ENCODE measurements around the gene GCH1. TPM values are rescaled to one million over a fixed set of nuclear protein-coding genes. Genes with fewer than 3 reads are reported as not detected.
"Not testable (repeated sequence)": the region's sequence is repeated elsewhere in the genome, so short reads cannot be mapped to it uniquely, and the experiment has no call there.

Gene GCH1
- total RNA-seq, 2 donors from 2014 or later: 2.1 to 5.5 TPM

DNA sequence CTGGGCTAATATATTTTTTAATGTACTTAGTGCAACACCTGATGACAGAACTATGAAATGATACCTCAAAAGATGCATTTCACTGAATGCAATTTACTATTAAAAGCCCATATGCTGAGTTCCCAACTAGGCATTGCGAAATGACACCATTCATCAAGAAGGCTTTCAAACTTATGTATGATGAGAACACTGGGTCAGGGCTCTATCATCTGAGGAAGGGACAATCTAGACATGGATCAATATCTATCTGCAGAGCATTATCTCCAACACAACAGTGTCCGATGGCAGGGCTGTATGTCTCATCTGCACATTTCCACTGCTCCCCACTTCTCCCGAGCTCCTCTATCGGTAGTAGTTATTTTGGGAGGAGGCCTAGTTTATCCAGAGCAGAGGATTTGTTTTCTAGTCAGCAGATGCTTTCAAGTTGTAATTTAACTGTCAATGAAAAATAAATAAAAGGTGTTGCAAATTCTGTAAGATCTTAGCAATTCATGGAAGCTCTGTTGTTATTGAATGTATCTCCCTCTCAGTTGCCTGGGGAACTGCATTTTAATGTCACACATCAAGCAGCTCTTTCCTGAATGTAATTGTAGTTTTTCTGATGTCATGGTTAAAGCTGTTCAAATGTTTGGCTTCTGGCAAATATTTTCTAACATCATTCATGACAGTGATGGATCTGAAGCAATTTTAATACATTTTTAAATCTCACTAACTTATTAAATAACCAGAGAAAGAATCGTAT lies 7.4 kb upstream of the GCH1 start:
- no peak for DNase-seq
- intact Hi-C loops (cut with DNase I): no loop called here
- no peak for ATAC-seq

DNA sequence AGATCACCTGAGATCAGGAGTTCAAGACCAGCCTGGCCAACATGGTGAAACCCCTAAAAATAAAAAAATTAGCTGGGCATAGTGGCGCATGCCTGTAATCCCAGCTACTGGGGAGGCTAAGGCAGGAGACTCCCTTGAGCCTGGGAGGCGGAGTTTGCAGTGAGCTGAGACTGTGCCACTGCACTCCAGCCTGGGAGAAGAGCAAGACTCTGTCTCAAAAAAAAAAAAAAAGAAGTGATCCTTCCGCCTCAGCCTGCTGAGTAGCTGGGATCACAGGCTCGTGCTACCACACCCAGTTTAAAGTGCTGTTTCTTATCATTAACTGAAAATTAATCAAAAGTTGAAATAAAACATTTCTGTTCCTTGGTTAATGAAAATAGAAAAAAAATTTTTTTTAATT lies 6.3 kb upstream of the GCH1 start:
- ATAC-seq; DNase-seq; intact Hi-C loops (cut with DNase I): not testable (repeated sequence)

DNA sequence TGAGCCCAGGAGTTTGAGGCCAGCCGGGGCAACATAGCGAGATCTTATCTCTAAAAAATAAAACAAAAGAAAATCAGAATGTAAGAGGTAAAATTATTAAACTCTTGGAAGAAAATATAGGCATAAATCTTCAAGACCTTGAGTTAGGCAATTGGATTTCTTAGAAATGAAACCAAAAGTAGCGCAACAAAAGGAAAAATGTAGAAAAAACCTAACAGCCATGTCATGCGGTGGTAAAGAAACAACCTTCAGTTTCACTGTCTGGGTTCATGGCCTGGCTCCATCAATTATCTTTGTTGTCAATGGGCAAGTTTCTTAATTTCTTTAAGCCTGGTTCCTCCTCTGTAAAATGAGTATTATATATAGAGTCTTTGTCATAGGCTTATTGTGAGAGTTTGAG lies 5.6 kb upstream of the GCH1 start:
- no peak for ATAC-seq
- intact Hi-C loops (cut with DNase I): no loop called here

DNA sequence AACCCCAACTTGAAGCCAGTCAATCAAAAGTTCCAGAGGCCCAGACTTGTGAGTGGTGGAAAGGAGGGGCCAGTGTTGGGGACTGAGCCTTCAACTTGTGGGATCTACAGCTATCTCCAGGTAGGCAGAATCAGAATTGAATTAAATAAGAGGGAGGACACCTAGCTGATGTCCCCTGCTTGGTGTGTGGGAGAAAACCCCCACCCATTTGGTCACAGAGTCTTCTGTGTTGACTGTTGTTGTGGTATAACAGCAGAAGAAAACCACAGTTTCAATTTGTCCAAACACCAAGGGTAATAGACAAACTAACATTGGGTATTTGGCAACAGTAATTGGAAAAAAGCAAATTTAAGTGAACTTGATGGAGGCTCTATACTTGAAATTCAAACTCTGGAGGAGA lies 3.4 kb upstream of the GCH1 start:
- intact Hi-C loops (cut with DNase I): no loop called here
- no peak for DNase-seq
- no peak for ATAC-seq

More for the DNA sequence above, 5.6 kb upstream of the GCH1 start:
- no peak for DNase-seq

DNA sequence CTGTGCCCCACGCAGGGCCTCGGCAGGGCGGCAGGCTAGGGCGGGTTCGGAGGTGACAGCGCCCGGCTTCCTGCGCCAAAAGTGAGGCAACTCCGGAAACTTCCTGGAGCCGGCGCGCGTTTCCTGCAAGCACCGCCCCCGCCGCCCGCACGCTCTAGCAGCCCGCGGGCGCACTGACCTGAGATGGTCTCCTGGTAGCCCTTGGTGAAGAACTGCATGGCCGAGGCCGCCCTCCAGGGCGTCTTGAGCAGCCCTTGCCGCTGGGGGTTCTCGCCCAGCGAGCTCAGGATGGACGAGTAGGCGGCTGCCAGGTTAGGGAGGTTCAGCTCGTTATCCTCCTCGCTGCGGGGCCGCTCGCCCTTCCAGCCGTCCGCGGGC lies 494 bp downstream of the GCH1 start:
- intact Hi-C loops (cut with DNase I): no loop called here
- DNase-seq (peak; percentile 83), ATAC-seq (peak; percentile 64 to 85)

DNA sequence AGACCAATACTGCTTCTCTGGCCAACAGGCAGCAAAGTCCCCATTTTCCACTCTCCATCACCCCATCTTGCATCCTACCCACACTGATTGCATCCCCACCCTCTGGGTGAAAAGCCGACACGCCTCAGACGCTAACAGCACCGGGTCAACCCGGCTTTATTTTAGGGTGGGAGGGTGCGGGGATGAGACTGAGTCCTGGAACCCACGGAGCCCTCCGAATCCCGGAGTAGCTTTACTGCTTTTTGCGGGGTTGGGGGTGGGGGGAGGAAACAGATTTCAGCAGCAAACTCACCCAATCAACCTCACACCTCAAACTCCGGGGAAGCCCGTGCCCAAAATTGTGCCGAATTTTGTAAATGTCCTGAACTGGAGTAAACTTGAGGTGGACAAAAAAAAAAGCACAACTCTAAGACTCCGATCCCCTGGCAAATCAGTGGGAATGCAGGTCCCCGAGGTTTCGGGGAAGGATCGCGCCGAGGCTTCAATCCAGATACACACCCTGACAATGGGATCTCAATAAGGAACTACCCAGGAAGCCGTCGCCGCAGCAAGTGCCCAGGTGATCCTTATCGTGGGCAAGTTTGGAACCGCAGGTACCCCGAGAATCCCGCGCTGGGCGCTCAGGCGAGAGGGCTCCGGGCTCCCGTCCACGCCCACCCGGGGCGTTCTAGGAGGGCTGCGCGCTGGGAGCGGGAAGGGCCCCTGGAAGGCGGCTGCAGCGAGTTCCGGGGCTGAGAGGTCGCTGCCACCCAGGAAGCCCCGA lies 1.1 kb downstream of the GCH1 start:
- DNase-seq (no peak), ATAC-seq (peak in 1 of 2 donors; percentile 6)
- intact Hi-C loops (cut with DNase I): no loop called here

DNA sequence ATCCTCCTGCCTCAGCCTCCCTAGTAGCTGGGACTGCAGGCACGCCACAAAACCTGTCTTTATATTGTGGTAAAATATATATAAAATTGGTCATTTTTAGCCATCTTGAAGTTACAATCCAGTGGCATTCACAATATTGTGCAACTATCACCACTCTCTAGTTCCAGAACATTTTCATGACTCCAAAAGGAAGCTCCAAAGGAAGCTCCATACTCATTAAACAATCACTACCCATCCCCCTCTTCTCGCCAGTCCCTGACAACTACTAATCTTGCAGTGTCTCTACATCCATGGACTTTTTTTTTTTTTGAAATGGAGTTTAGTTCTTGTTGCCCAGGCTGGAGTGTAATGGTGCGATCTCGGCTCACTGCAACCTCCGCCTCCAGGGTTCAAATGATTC lies 3.1 kb downstream of the GCH1 start:
- intact Hi-C loops (cut with DNase I): no loop called here
- DNase-seq (no peak), ATAC-seq (no peak)

DNA sequence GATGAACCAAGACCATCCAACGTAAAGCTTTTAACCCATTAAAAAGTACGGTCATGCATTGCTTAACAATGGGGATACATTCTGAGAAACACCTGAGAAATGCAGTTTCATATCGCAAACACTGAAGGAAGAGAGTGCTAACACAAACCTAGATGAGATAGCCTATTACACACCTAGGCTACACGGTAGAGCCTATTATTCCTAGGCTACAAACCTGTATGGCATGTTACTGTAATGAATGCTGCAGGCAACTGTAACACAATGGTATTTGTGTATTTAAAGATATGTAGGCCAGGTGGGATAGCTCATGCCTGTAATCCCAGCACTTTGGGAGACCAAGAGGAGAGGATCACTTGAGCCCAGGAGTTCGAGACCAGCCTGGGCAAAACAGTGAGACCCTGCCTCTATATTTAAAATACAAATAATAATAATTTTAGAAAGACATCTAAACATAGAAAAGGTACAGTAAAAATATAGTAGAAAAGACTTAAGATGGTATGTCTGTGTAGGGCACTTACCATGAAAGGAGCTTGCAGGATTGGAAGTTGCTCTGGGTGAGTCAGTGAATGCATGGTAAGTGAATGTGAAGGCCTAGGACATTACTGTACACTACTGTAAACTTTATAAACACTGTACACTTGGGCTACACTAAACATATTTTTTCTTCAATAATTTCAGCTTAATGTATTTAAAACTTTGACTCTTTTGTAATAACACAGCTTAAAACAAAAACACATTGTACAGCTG lies 4.6 kb downstream of the GCH1 start:
- intact Hi-C loops (cut with DNase I); DNase-seq: not testable (repeated sequence)

DNA sequence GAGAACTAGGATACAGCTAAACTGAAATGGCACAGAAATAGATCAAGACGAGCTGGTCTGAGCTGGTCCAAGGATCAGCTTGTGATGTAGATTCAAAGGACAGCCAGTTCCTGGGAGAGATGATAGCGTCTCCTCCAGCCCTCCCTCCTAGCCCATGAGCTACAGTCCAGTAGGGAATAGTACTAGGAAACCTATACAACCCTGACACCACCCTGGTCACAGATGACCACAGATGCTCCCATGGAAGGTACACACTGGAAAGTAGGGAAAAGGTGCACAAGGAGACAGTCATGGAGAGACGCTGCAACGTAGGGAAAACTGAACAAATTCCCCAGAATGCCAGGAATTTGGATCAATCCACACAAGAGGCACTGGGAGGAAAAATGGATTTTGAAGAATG lies 6.9 kb downstream of the GCH1 start:
- no peak for ATAC-seq
- intact Hi-C loops (cut with DNase I): no loop called here
- DNase-seq: no peak

More for the DNA sequence above, 4.6 kb downstream of the GCH1 start:
- ATAC-seq: not testable (repeated sequence)

DNA sequence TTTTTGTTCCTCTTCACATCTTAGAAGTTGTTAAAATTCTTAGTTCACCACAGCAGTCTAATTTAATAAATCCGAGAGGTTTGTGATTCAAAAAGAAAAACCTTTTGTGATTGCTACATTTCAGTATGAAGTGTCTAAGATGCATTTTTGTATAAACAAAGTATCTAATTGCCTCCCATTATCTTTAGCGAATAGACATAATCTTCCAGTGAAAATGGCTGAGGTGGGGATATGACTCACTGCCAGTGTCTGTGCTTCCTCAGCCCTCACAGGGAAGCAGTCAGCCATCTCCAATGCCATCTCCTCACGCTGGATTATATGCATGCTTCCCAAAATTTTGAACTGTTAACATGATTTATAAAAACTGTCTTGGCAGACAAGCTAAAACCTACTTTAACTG lies 7.6 kb downstream of the GCH1 start:
- intact Hi-C loops (cut with DNase I): loop anchor here in 1 of 2 donors (5.0 kb wide), 1 partner anchor 333 kb away; no protein-coding TSS in a partner anchor
- no peak for ATAC-seq
- DNase-seq: no peak

DNA sequence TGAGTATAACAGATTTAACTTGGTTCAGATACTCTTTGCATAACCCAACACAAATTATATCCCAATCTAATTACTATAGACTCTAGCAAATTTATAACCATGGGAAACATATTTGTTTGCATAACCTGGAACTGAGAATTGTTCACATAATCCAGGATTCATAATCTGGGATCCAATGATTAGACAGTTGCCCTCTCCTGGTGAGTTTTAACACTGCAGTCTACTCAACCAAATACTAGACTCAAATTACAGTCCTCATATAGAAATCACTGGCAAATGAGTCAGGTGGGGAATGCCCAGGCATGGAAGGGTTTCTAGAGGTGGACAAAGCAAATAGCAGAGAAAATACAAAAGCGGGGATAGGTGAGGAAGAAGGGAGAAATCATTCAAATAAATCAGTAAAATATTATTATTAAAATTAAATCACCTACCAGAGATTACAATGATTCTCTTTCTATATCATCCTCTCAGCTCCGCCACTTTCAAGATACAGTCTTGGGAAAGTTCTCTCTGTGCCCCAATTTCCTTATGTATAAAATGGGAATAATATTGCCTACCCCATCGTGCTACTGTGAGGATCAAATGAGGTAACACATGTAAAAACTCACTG lies 9.4 kb downstream of the GCH1 start:
- intact Hi-C loops (cut with DNase I): loop anchor here in 1 of 2 donors (5.0 kb wide), 1 partner anchor 331 kb away; no protein-coding TSS in a partner anchor
- ATAC-seq (peak; percentile 53 to 60), DNase-seq (no peak)

DNA sequence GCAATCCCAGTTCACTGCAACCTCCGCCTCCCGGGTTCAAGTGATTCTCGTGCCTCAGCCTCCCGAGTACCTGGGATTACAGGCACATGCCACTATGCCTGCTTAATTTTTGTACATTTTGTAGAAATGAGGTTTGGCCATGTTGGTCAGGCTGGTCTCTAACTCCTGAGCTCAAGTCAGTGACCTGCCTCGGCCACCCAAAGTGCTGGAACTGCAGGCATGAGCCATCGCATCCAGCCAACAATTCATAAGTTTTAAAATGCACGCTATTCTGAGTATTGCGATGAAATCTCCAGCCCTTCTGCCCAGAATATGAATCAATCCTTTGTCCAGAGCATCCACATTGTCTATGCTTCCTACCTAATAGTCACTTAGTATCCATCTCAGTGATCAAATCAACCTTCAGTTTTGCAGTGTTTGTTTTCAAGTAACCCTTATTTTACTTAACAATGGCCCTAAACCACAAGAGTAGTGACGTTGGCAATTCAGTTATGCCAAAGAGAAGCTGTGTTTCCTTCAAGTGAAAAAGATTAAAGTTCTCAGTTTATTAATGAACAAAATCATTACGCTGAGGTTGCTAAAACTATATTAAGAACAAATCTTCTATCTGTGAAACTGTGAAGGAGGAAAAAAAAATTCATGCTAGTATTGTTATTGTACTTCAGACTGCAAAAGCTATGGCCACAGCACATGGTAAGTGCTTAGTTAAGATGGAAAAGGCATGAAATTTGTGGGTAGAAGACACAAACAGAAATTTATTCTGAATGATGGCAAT lies 11.0 kb downstream of the GCH1 start:
- ATAC-seq (no peak), DNase-seq (no peak)
- intact Hi-C loops (cut with DNase I): loop anchor here in 1 of 2 donors (5.0 kb wide), 1 partner anchor 329 kb away; no protein-coding TSS in a partner anchor

DNA sequence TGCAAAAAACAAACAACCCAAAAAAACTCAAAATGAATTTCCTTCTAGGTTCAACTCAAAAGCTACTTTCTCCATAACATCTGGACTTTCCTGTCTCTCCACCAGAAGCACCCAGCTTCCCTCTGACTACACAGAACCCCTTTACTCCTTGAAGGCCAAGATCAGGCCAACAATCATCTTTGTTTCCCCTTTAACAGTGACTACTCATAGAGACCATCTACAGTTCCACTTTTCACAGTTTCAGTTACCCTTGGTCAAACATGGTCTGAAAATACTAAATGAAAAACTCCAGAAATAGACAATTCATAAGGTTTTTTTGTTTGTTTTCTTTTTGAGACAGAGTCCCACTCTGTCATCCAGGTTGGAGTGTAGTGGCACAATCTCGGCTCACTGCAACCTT lies 11.8 kb downstream of the GCH1 start:
- DNase-seq: no peak
- ATAC-seq: no peak
- intact Hi-C loops (cut with DNase I): loop anchor here in 1 of 2 donors (5.0 kb wide), 1 partner anchor 328 kb away; no protein-coding TSS in a partner anchor

DNA sequence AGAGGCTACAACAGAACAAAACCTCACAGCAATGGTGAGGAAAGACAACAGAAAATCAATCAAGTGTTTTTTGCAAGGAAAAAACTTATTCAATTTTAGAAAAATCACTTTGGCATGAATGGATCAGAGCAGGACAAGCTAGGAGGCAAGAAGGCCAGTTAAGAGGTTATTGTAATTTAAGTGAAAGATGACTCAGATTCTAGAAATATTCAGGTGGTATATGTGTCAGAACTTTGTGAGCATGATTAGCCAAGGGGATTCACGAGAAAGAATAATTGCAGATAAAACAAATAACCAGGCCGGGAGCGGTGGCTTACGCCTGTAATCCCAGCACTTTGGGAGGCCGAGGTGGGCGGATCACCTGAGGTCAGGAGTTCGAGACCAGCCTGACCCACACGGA lies 12.7 kb downstream of the GCH1 start:
- intact Hi-C loops (cut with DNase I): loop anchor here in 1 of 2 donors (5.0 kb wide), 1 partner anchor 328 kb away; no protein-coding TSS in a partner anchor
- ATAC-seq (no peak), DNase-seq (no peak)

DNA sequence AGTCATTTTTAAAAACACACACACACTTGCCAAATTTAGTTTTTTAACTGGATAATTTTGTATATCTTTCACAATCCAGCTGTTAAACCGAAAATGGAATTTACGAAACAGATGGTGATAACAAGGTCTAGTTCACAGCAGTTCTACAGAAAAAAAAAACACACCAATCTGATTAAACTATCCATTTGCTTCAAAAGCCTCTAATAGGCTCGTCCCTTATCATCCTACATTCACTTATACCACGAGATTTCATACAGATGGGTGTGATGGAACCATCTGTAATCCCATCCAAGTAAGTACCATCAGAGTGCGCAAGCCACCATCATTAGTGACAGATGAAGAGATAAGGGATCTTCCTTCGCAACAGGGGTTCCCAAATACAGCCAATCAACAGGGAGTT lies 20.1 kb downstream of the GCH1 start:
- no peak for DNase-seq
- intact Hi-C loops (cut with DNase I): no loop called here
- ATAC-seq: peak in 1 of 2 donors; percentile 25

DNA sequence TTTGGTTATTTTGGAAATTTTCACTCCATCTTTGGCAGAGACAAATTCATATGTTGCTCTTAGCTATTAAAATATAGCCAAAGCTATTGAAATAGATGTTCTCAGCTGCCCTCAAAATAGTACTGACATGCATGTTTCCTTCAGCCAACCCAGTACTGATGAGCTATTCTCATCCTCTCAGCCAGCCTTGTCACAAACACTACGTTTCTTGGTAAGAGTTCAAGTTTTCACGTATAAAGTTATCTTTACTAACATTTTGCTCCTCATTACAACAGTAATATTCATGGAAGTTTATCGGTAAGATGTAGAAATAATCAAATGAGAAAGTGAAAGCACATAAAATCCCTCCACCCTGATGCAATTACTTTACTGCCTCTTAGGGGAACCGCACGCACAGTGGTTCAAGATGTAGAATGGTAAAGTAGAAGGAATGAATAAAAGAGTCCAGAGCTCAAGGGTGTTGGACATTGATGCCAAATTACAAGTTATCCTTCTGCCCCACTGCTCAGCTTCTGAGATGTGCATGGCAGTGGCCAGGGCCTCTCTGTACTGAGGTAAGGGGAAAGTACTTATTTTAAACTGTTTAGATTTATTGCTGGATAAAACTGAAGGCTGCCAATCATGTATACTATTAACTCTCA lies 20.7 kb downstream of the GCH1 start:
- ATAC-seq (peak; percentile 72 to 75), DNase-seq (no peak)
- intact Hi-C loops (cut with DNase I): no loop called here

DNA sequence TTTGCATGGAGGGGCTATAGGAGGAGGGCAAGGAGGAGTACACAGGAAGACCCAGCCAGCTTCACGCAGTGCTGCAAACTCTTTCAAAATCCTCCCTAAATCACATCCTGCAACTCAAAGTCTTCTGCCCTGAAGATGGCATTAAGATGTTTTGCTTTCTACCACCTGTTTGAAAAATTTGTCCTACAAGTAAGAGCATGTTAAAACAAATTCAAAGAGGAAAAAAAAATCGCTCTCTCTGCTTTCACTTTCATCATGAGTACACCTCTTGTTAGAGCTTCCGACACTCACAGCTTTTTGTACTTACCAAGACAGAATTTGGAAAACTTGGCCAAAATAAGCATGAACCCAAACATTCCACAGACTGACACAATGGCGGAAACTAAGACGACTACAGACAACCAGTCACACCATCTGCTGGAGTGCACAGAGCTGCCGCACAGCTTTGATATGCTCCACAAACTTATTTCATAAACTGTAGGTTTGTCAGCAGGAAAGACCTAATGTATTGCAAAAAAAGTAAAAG lies 21.3 kb downstream of the GCH1 start:
- ATAC-seq (peak; percentile 47 to 86), DNase-seq (no peak)
- intact Hi-C loops (cut with DNase I): no loop called here

DNA sequence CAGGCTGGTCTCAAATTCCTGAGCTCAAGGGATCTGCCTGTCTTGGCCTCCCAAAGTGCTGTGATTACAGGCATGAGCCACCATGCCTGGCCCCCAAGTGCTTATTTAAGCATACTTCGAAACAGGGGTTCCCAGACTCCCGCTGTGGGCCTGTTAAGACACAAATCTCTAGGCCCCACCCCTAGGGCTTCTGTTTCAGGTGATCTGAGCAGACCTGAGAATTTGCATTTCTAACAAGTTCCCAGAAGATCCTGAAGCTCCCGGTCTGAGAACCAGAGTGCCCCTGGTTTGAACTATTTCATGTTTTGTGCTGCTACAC lies 25.0 kb downstream of the GCH1 start:
- DNase-seq (no peak), ATAC-seq (no peak)
- intact Hi-C loops (cut with DNase I): no loop called here

Measured in left cardiac atrium (tissue), 4 donors.